NCI-H2081 treated with DMSO at 0.1 percent for 48 hours (cell line): ENCODE data around the gene PLCB1.
"Not testable (repeated sequence)": the region's sequence is repeated elsewhere in the genome, so short reads cannot be mapped to it uniquely, and the experiment has no call there.

Experiments
- DNase-seq: peaks from one replicate; lab custom pipeline; 2025; lab: John Stamatoyannopoulos, UW

PLCB1 gene

GRCh38 chr20:8602389-8603116, 470.5 kb downstream of the PLCB1 start:
- DNase-seq: no peak

DNA sequence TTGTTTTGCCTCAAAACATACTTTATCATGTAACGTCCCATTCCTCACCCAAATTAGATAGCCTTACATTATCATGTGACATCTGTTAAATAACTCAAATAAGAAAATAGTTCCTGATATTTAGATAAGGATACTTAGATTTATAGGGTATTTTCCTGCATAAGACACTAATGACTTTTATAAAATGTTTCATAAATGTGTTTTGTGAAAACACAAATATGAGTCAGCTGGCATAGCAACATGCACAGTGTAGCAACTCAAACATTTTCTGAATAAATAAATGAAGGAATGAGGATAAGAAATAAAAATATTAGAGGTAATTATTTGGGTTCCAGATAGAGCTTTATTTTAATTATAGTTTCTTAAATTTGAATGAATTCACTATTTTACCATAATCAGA, 476.4 kb downstream of the PLCB1 start:
- no peak for DNase-seq

- no peak for DNase-seq
These were observed 484.7 kb downstream of the PLCB1 start for GRCh38 chr20:8616792-8617191.

DNA sequence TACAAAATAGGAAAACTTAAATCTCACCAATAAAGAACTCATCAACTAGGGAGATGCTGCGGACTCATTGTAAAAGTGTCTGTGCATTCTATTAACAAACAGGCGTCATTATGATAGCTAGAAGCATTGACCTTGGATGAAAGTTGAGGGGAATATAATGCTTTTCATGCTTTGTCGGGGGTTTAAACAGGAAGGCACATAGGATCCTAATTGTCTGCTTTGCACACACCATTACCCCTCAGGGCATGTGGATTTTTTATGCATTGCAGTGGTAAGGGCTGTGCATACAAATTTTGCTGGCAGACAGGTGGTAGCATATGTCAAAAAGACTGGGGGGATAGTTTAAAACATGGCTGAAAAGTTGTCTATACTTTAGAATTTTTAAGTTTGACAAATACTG, 488.9 kb downstream of the PLCB1 start:
- DNase-seq: peak; percentile 40

- no peak for DNase-seq
These were observed 492.0 kb downstream of the PLCB1 start for GRCh38 chr20:8624046-8624445.

DNA sequence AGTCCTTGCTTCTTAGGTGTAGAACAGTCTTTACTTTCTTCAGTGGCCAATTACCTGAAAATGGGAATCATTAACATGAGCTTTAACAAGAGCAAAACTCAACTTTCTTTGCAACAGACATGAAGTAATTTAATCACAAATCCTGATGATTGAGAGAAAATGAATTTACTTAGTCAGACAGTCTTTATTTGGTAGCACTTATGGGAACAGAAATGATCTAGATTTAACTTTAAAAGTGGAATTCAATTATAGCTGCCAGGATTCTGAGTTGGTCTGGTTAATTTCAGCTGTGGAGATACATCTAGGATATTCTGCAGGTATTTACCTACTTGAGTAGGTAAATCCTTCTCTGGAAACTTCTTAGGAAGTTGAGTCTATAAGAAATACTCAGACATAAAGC, 492.6 kb downstream of the PLCB1 start:
- DNase-seq: no peak

DNA sequence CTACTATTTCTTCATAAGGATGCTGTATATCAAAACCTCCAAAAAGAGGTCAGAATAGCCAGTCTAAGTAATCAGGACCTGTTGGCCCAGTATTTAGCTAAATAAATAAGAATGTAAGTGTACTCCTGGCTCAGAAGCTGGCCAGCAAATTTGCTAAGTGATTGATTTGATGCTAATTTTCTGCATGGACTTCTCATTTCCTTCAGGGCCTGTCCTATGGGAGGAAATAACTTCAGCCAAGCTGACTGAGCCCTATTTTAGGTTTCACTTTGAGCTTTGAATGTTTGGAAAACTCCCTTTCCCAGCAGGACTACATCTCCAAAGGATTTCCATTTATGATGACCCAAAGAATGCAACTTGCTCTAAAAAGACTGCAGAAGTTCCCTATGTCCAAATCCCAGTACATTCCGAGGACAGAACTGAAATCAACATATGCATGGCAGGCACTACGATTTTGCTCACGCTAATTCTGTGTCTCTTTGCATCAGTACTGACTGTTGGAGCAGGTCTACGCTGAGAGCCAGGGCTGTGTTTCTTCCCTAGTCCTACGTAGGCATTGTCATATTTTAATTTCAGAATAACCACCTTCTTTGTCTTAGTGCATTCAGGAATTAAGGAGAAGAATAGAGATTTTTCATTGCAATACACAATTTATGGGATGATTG, 495.4 kb downstream of the PLCB1 start:
- no peak for DNase-seq

DNA sequence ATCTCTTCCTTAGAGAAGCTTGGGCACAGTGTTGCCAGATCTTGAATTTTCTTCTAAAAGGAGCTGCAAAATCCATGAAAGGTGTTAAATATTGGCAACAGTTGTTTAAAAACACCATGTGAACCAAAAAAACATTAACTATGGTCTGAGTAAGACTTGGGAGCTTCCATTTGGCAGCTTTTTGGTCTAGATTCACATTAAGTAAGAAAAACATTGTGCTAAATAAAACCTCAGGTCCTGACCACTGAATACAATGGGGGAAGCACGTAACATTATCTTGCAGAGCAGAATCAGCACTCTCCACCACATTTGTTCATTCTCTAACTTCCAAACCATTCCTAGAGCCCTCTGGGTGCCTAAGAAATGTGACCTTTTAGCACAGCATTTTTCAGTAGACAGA, 499.2 kb downstream of the PLCB1 start:
- no peak for DNase-seq

GRCh38 chr20:8633366-8633765, 501.3 kb downstream of the PLCB1 start:
- no peak for DNase-seq

DNA sequence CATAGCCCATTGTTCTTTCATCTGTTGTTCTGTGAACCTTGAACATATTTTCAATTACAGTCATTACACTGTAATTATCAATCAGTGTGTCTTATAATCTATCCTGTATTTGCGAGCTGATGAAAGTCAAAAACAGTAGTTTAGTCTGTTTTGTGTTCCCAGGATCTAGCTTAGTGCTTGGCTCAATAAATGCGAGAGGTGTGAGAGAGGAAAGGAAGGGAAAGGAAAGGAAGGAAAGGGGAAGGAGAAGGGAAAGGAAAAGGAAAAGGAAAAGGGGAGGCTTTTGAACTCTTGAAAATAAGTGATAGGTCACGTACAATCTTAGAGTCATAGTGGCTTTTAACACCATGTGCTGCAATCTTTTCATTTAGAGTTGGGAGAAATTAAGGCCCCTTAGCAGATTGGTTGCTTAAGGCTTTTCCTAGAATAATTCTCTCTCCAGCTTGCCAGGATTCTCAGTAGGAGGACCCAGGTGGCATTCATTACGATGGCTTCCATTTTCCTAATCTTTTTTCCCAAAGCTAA, 503.0 kb downstream of the PLCB1 start:
- no peak for DNase-seq

DNA sequence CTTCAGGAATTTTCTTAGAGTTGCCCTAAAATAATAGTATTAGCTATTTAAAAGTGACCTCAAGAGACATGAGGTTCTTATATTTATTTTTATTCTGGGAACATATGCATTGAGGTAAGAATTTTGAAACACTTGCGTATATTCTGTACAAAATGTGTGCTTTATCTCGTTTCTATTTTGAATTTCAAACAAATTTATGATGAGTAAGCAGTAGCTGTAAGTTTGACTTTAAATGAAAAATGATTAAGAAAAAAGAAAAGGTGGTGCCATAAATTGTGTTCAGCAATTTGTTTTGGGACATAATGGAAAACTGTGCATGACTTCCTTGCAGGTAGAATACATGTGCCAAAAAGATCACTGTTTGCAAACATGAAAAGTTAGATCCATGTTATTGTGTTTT, 503.8 kb downstream of the PLCB1 start:
- DNase-seq: no peak

- no peak for DNase-seq
These were observed 507.2 kb downstream of the PLCB1 start for GRCh38 chr20:8639112-8639778.

GRCh38 chr20:8640461-8640860, 508.4 kb downstream of the PLCB1 start:
- no peak for DNase-seq

GRCh38 chr20:8642247-8642646, 510.2 kb downstream of the PLCB1 start:
- DNase-seq: no peak

DNA sequence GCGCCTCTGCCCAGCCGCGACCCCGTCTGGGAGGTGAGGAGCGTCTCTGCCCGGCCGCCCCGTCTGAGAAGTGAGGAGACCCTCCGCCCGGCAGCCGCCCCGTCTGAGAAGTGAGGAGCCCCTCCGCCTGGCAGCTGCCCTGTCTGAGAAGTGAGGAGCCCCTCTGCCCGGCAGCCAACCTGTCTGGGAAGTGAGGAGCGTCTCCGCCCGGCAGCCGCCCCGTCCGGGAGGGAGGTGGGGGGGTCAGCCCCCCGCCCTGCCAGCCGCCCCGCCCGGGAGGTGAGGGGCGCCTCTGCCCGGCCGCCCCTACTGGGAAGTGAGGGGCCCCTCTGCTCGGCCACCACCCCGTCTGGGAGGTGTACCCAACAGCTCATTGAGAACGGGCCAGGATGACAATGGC, 512.4 kb downstream of the PLCB1 start:
- not testable (repeated sequence) for DNase-seq

DNA sequence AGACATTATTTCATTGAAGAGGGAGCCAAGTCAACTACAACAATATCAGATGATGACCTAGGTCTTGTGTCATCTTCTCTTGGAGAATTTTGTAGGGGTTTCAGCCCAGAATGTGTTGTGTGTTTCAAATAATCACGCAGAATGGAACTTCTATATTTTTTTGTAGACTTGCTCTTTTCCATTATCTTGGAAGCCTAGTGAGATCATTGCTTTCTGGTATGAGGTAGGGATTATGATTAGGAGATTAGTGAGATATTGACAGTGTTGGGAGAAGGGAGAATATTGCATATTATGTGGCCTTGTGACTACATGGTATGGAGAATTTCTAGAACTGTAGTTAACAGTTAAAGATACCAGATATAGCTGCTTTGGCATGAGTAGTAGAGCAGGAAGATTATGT, 513.3 kb downstream of the PLCB1 start:
- no peak for DNase-seq

DNA sequence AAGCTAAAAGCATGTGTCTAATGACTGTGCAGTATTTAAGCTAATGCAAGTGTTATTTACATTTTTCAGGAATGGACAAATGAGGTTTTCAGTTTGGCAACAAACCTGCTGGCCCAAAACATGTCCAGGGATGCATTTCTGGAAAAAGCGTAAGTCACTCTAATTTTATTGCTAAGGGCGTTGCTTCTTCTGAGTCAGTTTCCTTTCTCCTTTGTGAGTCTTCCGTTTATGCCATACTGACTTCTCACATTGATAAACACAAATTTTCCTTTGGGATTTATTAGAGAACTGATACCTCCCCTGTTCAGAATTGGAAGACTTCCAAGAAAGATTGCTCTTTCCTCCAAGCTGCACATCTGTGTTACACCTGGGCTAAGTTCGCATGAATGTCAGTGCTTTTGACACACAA, 514.0 kb downstream of the PLCB1 start:
- no peak for DNase-seq

- DNase-seq: no peak
These were observed 514.6 kb downstream of the PLCB1 start for GRCh38 chr20:8646716-8647115.

DNA sequence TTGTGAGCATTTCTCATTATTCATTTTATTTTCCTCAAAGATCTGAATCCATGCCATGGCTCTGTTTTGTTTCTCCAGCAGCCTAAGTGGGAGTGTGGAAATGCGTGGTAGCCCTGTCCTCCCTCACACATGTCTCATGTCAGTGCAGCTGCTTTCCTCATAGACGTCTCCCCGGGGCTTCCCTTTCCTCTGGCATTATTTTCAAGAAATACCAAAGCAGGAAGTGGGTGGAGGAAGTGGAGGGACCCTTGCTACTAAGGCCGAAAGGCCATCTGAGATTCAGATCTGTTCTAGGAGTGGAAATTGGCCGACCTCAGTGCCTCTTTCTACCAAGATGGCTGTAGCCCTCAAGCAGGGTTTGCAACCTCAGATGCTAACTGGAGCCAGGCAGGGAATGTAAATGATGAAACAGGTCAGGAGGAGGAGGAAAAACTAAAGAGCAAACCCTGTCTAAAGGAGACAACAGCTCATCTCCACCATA, 515.9 kb downstream of the PLCB1 start:
- no peak for DNase-seq

DNA sequence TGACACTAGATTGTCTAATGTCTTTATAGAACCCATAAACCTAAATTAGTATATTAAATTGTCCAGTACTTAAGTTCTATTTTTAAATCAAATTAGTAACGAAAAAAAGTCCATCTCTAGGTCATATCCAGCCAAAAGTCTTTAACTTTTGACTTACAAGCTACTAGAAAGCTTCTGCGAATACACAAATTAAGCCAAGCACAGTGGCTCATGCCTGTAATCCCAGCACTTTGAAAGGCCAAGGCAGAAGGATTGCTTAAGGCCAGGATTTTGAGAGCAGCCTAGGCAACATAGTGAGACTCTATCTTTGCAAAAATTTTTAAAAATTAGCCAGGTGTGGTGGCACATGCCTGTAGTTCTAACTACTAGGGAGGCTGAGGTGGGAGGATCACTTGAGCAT, 516.4 kb downstream of the PLCB1 start:
- no peak for DNase-seq

GRCh38 chr20:8652396-8652795, 520.3 kb downstream of the PLCB1 start:
- no peak for DNase-seq

DNA sequence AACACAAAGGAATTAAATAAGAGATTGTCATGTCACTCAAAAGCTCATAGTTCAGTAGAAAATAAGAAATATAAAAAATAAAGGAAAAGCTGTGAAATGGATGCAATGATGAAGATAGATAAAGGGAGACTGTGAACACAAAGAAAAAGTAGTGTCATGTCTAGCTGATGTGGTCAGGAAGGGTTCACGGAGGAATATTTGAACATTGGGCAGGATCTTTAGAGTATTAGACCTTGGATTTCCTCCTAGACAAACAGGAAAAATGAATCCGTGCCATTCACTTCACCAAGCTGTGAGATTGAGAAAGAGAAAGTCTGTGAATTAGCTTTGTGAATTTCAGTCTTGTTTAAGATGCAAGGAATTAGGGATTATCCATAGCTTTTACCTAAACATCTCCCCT, 522.4 kb downstream of the PLCB1 start:
- no peak for DNase-seq

- DNase-seq: no peak
These were observed 524.3 kb downstream of the PLCB1 start for GRCh38 chr20:8656335-8656734.
